Measurements from ENCODE around the gene HTR2C. TPM values are rescaled to one million over a fixed set of nuclear protein-coding genes. Genes with fewer than 3 reads are reported as not detected.
"Not testable (repeated sequence)": the region's sequence is repeated elsewhere in the genome, so short reads cannot be mapped to it uniquely, and the experiment has no call there.

HTR2C gene
- total RNA-seq, 1 donor from 2014 or later, result not detected

- DNase-seq (no peak), ATAC-seq (no peak)
- no peaks in the 10 kb centered on the region for H3K4me1 ChIP-seq
- peaks cover 20% of the 10 kb centered on the region for H3K27me3 ChIP-seq
- H3K27ac ChIP-seq, result no peak overlapping the region
- no peak overlapping the region for H3K4me3 ChIP-seq
- no peaks in the 10 kb centered on the region for H3K9me3 ChIP-seq
- intact Hi-C loops (cut with DNase I), result no loop called here
- TF ChIP-seq, protein P1, sequence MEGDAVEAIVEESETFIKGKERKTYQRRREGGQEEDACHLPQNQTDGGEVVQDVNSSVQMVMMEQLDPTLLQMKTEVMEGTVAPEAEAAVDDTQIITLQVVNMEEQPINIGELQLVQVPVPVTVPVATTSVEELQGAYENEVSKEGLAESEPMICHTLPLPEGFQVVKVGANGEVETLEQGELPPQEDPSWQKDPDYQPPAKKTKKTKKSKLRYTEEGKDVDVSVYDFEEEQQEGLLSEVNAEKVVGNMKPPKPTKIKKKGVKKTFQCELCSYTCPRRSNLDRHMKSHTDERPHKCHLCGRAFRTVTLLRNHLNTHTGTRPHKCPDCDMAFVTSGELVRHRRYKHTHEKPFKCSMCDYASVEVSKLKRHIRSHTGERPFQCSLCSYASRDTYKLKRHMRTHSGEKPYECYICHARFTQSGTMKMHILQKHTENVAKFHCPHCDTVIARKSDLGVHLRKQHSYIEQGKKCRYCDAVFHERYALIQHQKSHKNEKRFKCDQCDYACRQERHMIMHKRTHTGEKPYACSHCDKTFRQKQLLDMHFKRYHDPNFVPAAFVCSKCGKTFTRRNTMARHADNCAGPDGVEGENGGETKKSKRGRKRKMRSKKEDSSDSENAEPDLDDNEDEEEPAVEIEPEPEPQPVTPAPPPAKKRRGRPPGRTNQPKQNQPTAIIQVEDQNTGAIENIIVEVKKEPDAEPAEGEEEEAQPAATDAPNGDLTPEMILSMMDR (IDR thresholded peaks at IDR 0.05), result no peak
- no peaks in the 10 kb centered on the region for H3K36me3 ChIP-seq
Measured at GRCh38 chrX:114584375-114584943, 573 bp downstream of the HTR2C start.

DNA sequence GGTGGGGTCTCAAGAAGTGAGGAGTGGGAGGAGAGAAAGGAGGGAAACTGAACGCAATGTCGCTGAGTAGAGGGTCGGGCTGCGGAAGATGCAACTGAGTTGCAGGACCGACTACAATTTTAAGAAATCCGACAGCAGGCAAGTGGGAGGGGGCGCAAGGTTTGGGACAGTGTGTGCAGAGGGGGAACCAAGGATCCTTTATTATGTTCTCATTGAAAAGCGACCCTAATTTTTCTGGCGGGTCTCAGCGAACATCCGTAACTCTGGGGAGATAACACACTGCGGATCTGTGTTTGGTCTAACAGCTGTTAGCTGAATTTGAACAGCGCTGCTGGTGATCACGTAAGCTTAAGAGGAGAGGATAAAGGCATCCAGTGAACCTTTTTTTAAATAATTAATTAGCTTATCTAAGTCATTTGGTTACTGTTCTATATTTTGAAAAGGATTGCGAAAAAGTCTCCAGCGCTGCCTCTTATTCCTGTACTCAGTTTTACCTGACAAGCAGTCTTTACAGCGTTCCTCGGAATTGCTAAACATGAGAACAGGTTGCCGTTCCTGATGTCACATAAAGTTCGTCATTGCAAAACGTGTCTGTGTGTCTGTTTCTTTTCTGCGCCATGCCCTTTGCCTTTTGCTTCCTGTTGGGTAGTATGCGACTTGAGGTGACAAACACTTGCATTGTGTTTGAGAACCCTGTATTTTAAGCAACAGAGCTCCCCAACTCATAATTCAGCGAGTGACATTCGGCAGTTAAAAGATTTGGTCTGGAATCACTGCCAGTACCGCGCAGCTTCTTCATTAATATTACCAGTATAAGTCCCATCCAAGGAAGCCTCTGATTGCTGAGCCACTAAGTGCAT lies 1.3 kb downstream of the HTR2C start:
- H3K27ac ChIP-seq, result no peak overlapping the region
- intact Hi-C loops (cut with DNase I), result no loop called here
- H3K4me3 ChIP-seq, result no peak overlapping the region
- TF ChIP-seq, protein P1 (IDR thresholded peaks at IDR 0.05), result no peak
- ATAC-seq (no peak), DNase-seq (no peak)
- H3K4me1 ChIP-seq, result no peaks in the 10 kb centered on the region
- peaks cover 20% of the 10 kb centered on the region for H3K27me3 ChIP-seq
- H3K36me3 ChIP-seq, result no peaks in the 10 kb centered on the region
- no peaks in the 10 kb centered on the region for H3K9me3 ChIP-seq

DNA sequence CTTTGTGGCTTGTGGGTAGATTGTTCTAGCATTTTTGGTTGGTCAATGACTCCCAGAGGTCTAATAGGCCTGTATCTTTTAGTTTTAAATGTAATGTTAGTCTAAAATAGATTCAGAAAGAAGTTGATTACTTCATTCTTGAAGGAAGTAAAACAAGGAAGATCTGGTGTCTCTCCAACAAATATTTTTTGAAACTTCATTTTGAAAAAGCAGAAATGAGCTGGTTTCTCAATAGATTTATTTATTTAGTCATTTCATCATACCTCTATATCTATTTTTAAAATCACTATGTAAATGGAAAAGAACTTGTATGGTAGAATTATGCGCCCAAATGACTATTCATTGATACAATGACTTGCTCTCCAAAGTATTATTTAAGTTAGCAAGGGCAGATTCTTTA lies 7.2 kb downstream of the HTR2C start:
- Histone ChIP-seq H3K4me1 (no peaks in the 10 kb centered on the region), H3K27ac (no peak overlapping the region), H3K27me3 (no peaks in the 10 kb centered on the region), H3K36me3 (no peaks in the 10 kb centered on the region), H3K9me3 (no peaks in the 10 kb centered on the region), H3K4me3 (no peak overlapping the region)
- intact Hi-C loops (cut with DNase I), result no loop called here
- TF ChIP-seq, protein P1 (IDR thresholded peaks at IDR 0.05), result no peak
- no peak for ATAC-seq
- no peak for DNase-seq

DNA sequence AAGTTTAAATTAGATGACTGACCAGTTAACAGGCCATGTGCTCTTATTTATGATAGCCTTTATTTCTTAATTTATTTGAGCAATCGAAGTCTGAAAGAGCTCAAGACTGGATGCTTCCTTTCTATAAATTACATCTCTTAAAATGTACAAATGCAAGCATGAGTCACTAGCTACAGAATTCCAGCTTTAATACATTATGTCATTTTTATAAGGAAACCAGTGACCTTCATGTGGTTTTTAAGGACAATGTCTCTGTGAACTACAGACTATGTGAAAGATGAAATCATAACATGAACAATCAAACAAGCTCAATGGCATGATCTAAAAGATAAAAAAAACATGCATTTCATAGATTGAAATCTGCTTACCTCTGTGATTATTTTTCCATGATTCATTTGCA lies 15.4 kb downstream of the HTR2C start:
- ATAC-seq (no peak), DNase-seq (no peak)
- Histone ChIP-seq H3K27me3 (no peaks in the 10 kb centered on the region), H3K9me3 (no peaks in the 10 kb centered on the region), H3K36me3 (no peaks in the 10 kb centered on the region), H3K4me1 (no peaks in the 10 kb centered on the region), H3K27ac (no peak overlapping the region), H3K4me3 (no peak overlapping the region)
- TF ChIP-seq, protein P1 (IDR thresholded peaks at IDR 0.05), result no peak
- intact Hi-C loops (cut with DNase I), result no loop called here

- no peak for ATAC-seq
- TF ChIP-seq, protein P1 (IDR thresholded peaks at IDR 0.05), result no peak
- H3K4me3 ChIP-seq, result no peak overlapping the region
Measured at GRCh38 chrX:114599911-114600310, 16.0 kb downstream of the HTR2C start.

DNA sequence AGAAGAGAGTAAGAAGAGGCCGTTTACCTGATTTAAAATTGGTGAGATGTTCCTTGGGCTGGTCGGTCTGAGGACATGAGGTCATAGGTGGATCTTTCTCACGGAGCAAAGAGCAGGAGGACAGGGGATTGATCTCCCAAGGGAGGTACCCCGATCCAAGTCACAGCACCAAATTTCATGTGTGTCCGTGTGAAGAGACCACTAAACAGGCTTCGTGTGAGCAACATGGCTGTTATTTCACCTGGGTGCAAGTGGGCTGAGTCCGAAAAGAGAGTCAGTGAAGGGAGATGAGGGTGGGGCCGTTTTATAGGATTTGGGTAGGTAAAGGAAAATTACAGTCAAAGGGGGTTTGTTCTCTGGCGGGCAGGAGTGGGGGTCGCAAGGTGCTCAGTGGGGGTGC lies 22.7 kb downstream of the HTR2C start:
- H3K36me3 ChIP-seq; DNase-seq; H3K4me3 ChIP-seq; ATAC-seq; H3K27ac ChIP-seq; intact Hi-C loops (cut with DNase I); H3K9me3 ChIP-seq; H3K4me1 ChIP-seq; H3K27me3 ChIP-seq: not testable (repeated sequence)

More at GRCh38 chrX:114599911-114600310, 16.0 kb downstream of the HTR2C start:
- Histone ChIP-seq H3K36me3 (no peaks in the 10 kb centered on the region), H3K4me1 (no peaks in the 10 kb centered on the region), H3K27me3 (no peaks in the 10 kb centered on the region), H3K9me3 (no peaks in the 10 kb centered on the region), H3K27ac (no peak overlapping the region)
- DNase-seq, result no peak
- intact Hi-C loops (cut with DNase I), result no loop called here
